ENCODE results near the gene MAP3K8. TPM values are rescaled to one million over a fixed set of nuclear protein-coding genes. Genes with fewer than 3 reads are reported as not detected.

MAP3K8 gene
- total and polyA plus RNA-seq, 2 of the 8 experiments (the other 6 are each of a cell fraction or from before 2014, with no cell fraction given): 5.6 to 6.0 TPM

DNA sequence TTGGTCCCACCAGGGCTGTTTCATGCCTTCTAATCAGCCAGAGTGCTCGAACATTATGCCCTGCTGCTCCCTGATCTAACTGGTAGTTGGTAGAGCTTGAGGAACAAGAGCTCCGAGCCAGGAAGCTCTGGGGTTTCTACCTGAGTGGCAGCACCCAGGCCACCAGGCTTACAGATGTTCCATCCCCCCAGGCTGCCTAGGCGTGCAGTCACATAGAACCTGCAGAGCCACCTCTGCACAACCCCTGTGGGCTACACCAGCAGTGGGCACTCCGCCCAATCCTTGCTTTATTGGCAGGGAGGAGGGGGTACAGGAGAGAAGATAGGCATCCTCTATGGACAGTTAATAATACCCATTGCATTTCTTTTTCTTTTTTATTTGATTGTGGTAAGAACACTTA, 21.8 kb downstream of the MAP3K8 start:
- Histone ChIP-seq H4K5ac (ENCODE audit: insufficient read length, low read depth, low read length) (no peak overlapping the region), H3K27ac (ENCODE audit: low read depth, low read length) (no peak overlapping the region), H3K4me3 (ENCODE audit: extremely low read depth in 1 of 4, insufficient read depth in 2 of 4, low read depth in 3 of 4, low read length in 4 of 4) (no peak overlapping the region), H3K36me3 (ENCODE audit: control insufficient read depth in 2 of 4, insufficient read depth in 4 of 4, low read length in 3 of 4) (peaks cover 4 to 14% (median 8%) of the 10 kb centered on the region in 4 experiments; a peak in 7 of 8 replicates), H3K79me1 (ENCODE audit: low read depth, low read length) (no peaks in the 10 kb centered on the region), H4K8ac (ENCODE audit: extremely low read depth, insufficient read depth, low read length) (no peak overlapping the region), H4K20me1 (replicated peaks in 1 of 2; ENCODE audit: control insufficient read depth in 1 of 2, insufficient read depth in 2 of 2, low read length in 2 of 2) (no peaks in the 10 kb centered on the region), H3K9ac (replicated peaks in 1 of 4; ENCODE audit: extremely low read depth in 1 of 4, low read depth in 3 of 4, low read length in 3 of 4) (no peak overlapping the region), H2BK12ac (ENCODE audit: low read depth, low read length) (no peak overlapping the region), H3K27me3 (replicated peaks in 1 of 4; ENCODE audit: control insufficient read depth in 3 of 4, extremely low read depth in 1 of 4, insufficient read depth in 3 of 4, low read length in 3 of 4) (no peaks in the 10 kb centered on the region), H3K14ac (ENCODE audit: insufficient read length) (no peak overlapping the region), H3K4ac (replicated peaks; ENCODE audit: insufficient read length, low read depth, low read length) (no peak overlapping the region), H2AK5ac (ENCODE audit: low read depth, low read length) (no peak overlapping the region), H4K91ac (replicated peaks; ENCODE audit: insufficient read length, low read length) (no peak overlapping the region), H3K4me2 (ENCODE audit: insufficient read depth in 1 of 2, low read depth in 2 of 2, low read length in 2 of 2) (no peak overlapping the region), H2BK20ac (ENCODE audit: low read length) (no peak overlapping the region; the same call in 1 of the 2 replicates), H2BK15ac (ENCODE audit: low read length) (no peak overlapping the region), H3K23me2 (ENCODE audit: low read depth, low read length) (no peaks in the 10 kb centered on the region), H3K56ac (replicated peaks; ENCODE audit: insufficient read length, low read depth, low read length) (no peak overlapping the region), H3K4me1 (replicated peaks in 1 of 4; ENCODE audit: control insufficient read depth in 3 of 4, insufficient read depth in 4 of 4, low read length in 3 of 4) (peaks cover 0 to 11% (median 3%) of the 10 kb centered on the region in 4 experiments; a peak in 3 of 7 replicates), H3K79me2 (ENCODE audit: control insufficient read depth in 1 of 2, insufficient read depth in 2 of 2, low read length in 2 of 2) (no peaks in the 10 kb centered on the region), H3K18ac (ENCODE audit: extremely low read depth, low read length) (no peak overlapping the region), H3K9me3 (ENCODE audit: insufficient read depth in 2 of 2, low read depth in 1 of 2, low read length in 1 of 2) (no peaks in the 10 kb centered on the region), H3K23ac (ENCODE audit: insufficient read length) (no peak overlapping the region), H2AFZ (ENCODE audit: low read length) (no peak overlapping the region), H2BK120ac (replicated peaks; ENCODE audit: low read depth, low read length) (no peak overlapping the region), H2BK5ac (ENCODE audit: low read depth, low read length) (no peak overlapping the region)
- DNase-seq (ENCODE audit: low read depth in 1 of 2, low spot score in 2 of 2) (no peak), FAIRE-seq (no peak)
- CTCF ChIA-PET (ENCODE audit: partially characterized antibody): interaction anchor here (0.5 to 1.9 kb wide), 4 partner anchors 8 to 135 kb away, joined by 3 to 4 read pairs (median 3); no protein-coding TSS in a partner anchor
- POLR2A ChIA-PET (ENCODE audit: partially characterized antibody): no interaction called here
- WGBS, 2 experiments (ENCODE audit: extremely low coverage in 1 of 2, insufficient coverage in 1 of 2, insufficient read length in 1 of 2, insufficient replicate concordance in 2 of 2, low coverage in 1 of 2, low lambda C conversion rate in 2 of 2, missing lambda C conversion rate in 1 of 2): 86% methylated on average over 4 of the region's 4 CpGs; no CpG with 5 or more reads in 1 of the 2 experiments
- TF ChIP-seq TAF7 (optimal IDR thresholded peaks at IDR 0.05; ENCODE audit: borderline replicate concordance, low read depth, low read length): no peak
- no peak for TF ChIP-seq HDAC6 (IDR thresholded peaks at IDR 0.05; ENCODE audit: low read depth, low read length)
- TF ChIP-seq BCL11A (IDR thresholded peaks at IDR 0.05; ENCODE audit: low read depth in 2 of 2, low read length in 2 of 2): no peak
- no peak for TF ChIP-seq CBX5 (IDR thresholded peaks at IDR 0.05; ENCODE audit: low read depth, low read length)
- TF ChIP-seq NANOG (IDR thresholded peaks at IDR 0.05; ENCODE audit: insufficient read depth, low read depth, low read length, poor library complexity, severe bottlenecking): no peak
- TF ChIP-seq BRCA1 (IDR thresholded peaks at IDR 0.05; ENCODE audit: low read depth, low read length): no peak
- no peak for TF ChIP-seq SAP30 (IDR thresholded peaks at IDR 0.05; ENCODE audit: insufficient read depth, insufficient replicate concordance, low read length)
- no peak for TF ChIP-seq TAF1 (IDR thresholded peaks at IDR 0.05; ENCODE audit: low read depth, low read length)
- no peak for TF ChIP-seq ZNF274 (IDR thresholded peaks at IDR 0.05; ENCODE audit: borderline replicate concordance, extremely low read depth, low read length)
- TF ChIP-seq FOSL1 (IDR thresholded peaks at IDR 0.05; ENCODE audit: insufficient read depth, low read depth, low read length): no peak
- TF ChIP-seq CREB1 (IDR thresholded peaks at IDR 0.05): no peak
- no peak for TF ChIP-seq BACH1 (IDR thresholded peaks at IDR 0.05; ENCODE audit: low read length)
- TF ChIP-seq, protein P1, sequence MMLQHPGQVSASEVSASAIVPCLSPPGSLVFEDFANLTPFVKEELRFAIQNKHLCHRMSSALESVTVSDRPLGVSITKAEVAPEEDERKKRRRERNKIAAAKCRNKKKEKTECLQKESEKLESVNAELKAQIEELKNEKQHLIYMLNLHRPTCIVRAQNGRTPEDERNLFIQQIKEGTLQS (IDR thresholded peaks at IDR 0.05; ENCODE audit: insufficient read depth, low read depth, low read length): no peak
- TF ChIP-seq CEBPB (IDR thresholded peaks at IDR 0.05; ENCODE audit: low read depth, low read length): no peak

Measured in H1 (cell line).